GM21423 (cell line): ENCODE results near the gene LY6G6D.
A peak's percentile ranks its signal among the peaks of the same experiment; 100 is the strongest.

Experiments used
- ATAC-seq: cut with Tn5 transposase; IDR thresholded peaks from one replicate; pipeline ENCODE4 v1.9.1; 2021; ENCODE audit warnings: mild to moderate bottlenecking, moderate library complexity; ENCODE audit not compliant: unreplicated experiment

The LY6G6D gene

GRCh38 chr6:31717499-31718222, 2.5 kb downstream of the LY6G6D start:
- no peak for ATAC-seq

GRCh38 chr6:31718265-31718664, 3.1 kb downstream of the LY6G6D start:
- no peak for ATAC-seq

- ATAC-seq = no peak
Measured at GRCh38 chr6:31719001-31719400, 3.9 kb downstream of the LY6G6D start.

GRCh38 chr6:31720196-31720770, 5.1 kb downstream of the LY6G6D start:
- no peak for ATAC-seq

GRCh38 chr6:31721351-31722020, 6.3 kb downstream of the LY6G6D start, which contains the start of gene LY6G6C:
Gene LY6G6C (minus strand): TSS chr6:31721746. CDS start chr6:31721679, 67 bp downstream.
- ATAC-seq = no peak

DNA sequence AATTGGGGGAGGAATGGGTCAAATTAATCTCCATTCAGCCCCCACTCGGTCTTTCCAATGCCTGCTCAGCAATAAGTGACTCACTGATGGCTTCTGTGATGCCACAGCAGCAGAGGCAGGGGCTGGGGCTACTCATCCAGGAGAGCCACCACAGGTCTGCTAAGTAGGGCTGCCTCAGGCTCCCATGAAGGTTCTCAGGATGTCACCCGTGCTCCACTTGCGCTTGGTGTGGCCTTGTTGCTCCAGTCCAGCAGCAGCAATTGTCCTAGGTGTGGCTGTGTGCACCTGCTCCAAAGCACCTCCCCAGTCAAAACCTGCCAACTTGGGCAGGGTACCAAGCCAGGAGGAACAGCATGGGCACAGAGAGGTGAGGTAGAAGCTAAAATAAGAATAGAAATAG, 7.0 kb downstream of the LY6G6D start:
- ATAC-seq = no peak

- ATAC-seq = no peak
Measured at GRCh38 chr6:31723245-31723979, 8.3 kb downstream of the LY6G6D start, which contains the start of gene MPIG6B. Gene MPIG6B (plus strand): TSS chr6:31723373. CDS start chr6:31723384, 11 bp downstream.

DNA sequence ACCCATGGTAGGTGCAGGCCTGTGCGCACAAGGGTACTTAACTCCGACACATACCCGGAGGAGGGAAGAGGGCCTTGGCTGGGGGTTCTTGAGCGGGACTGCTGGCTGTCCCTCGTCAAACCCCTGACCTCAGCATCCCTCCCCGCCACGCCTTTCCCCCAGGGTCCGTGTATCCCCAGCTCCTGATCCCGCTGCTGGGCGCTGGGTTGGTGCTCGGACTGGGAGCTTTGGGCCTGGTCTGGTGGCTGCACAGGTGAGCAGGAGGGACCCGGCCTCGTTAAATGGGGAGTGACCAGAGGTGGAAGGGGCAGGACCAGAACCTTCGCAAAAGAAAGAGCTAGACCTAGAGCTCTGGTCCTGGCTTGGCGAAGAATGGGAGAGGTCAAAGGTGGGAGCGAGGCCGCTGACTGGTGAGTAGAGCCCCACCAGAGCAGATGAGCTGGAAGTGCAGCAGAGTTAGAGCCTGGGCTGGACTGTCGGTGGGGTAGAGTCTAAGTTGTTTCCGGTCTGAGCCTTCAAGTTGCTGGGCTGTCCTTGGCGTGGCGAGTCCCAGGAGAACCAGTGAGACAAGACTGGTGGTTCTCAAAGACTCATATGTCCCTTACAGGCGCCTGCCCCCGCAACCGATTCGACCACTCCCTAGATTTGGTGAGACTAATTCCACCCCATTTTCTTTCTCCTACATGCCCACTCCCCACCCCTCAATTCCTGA, 9.0 kb downstream of the LY6G6D start:
- no peak for ATAC-seq

GRCh38 chr6:31725502-31726350, 10.6 kb downstream of the LY6G6D start:
- ATAC-seq = no peak

DNA sequence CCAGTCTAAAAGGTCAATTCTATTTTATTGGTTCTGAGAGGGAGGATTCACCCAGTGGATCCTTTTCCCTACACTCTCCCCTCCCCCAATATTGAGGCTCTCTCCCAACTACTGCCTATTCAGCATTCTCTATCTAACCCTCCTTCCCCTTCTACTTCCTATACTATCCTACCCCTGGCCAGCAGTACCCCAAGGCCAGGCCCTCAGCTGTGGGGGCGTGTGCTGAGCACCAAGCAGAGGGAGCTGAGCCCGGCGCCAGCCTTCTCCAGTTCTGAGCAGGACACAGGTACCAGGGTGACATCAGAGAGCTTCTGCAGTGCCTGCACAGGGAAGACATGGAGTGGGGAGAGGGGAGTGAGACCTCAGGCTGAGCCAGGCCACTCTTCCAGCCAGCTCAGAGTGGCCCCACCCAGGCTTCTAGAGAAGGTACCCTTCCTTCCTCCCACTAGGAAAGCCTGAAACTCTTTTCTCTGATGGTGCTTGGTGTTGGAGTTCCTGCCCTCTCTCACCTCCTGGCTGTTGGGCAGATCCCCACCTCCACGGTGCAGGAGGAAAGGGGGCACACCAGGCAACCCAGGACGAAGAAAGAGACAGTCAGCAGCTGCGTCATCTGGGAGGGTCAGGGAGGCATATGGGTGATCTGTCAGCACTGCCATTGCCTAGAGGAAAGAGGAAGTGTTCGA, 12.0 kb downstream of the LY6G6D start:
- ATAC-seq = peak; percentile 54

GRCh38 chr6:31727717-31728671, 12.8 kb downstream of the LY6G6D start:
- no peak for ATAC-seq

GRCh38 chr6:31728767-31729514, 13.8 kb downstream of the LY6G6D start, which contains the start of gene DDAH2:
Gene DDAH2 (minus strand): TSS chr6:31729299. CDS start chr6:31729161, 138 bp downstream.
- ATAC-seq = no peak

GRCh38 chr6:31729515-31729978, 14.4 kb downstream of the LY6G6D start:
- no peak for ATAC-seq

DNA sequence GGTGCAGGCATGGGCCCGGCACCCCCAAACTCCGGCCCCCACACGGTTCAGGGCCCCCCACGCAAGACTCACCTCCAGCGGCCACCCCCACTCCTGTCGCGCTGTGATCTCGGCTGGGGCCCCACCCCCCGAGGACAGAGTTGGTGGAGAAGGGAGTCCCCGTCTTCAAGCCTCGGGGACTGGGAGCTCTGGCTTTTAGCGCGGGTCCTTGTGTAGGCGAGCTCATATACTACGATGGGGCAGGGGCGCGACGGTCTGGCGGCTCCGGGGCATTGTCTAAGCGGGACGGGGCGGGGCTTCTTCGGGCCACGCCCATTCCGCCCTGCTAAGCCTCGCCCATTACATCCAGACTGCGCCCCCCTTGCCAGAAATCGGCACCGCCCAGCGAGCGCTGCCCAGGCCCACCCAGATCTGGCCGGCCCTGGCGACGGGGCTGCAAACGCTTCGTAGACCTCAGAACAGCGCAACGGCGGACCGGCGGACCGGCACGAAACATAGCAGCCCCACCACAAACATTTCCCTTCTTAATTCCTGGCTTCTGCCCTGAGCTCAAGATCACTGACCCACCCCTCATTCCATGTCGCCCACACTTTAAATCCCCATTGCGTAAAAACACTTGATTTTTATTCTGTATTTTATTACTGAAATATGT, 15.0 kb downstream of the LY6G6D start:
- ATAC-seq = peak; percentile 27

GRCh38 chr6:31730631-31731086, 15.5 kb downstream of the LY6G6D start:
- no peak for ATAC-seq

DNA sequence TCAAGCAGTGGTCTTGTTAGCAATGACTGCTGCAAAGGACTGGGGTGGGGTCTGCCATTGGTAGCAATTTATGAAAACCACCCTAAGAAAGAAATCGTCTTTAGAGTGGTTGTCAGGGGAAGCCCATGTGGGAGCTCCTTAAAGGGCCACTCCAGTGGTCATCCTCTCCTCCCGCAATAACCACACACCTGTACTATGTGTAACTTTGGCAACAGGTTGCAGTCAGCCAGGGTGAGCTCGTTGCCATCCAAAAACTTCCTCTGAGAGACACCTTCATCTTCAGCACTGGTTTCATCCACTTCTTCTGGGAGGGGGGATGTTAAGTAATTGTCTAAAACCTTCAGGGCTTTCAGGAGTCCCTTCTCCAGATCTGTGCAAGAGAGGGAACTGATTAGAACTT, 16.9 kb downstream of the LY6G6D start:
- ATAC-seq = no peak
